Stimulated activated CD8-positive, alpha-beta memory T cell treated with anti-CD3 and anti-CD28 coated beads, Interleukin-7, amount 100 ng/mL, for 48 hours (primary cell): ENCODE results near the gene GARS1.
"Not testable (repeated sequence)": the region's sequence is repeated elsewhere in the genome, so short reads cannot be mapped to it uniquely, and the experiment has no call there.

ENCODE experiments used
- DNase-seq, 2 donors: peaks; one replicate each; pipeline ENCODE4 v3.0.0-alpha.2; 2020; ENCODE audit warnings: low read depth in 1 of 2; ENCODE audit errors: extremely low read depth in 1 of 2

The GARS1 gene

GRCh38 chr7:30594540-30595435 is at the start of gene GARS1:
GARS1 (plus strand) TSS chr7:30594878; CDS start chr7:30594922, 44 bp downstream.
- DNase-seq = peak; percentile 80 to 82

GRCh38 chr7:30545791-30546555 is 48.7 kb upstream of the GARS1 start:
- no peak for DNase-seq

- no peak for DNase-seq
These were observed 48.1 kb upstream of the GARS1 start for GRCh38 chr7:30546596-30546995.

GRCh38 chr7:30548845-30549244 is 45.8 kb upstream of the GARS1 start:
- no peak for DNase-seq

GRCh38 chr7:30549931-30550493 is 44.7 kb upstream of the GARS1 start:
- DNase-seq = no peak

GRCh38 chr7:30552330-30552729 is 42.3 kb upstream of the GARS1 start:
- no peak for DNase-seq

- DNase-seq = no peak
These were observed 41.5 kb upstream of the GARS1 start for GRCh38 chr7:30553141-30553540.

GRCh38 chr7:30553546-30553945 is 41.1 kb upstream of the GARS1 start:
- DNase-seq = no peak

- no peak for DNase-seq
These were observed 39.2 kb upstream of the GARS1 start for GRCh38 chr7:30555525-30555924.

GRCh38 chr7:30556840-30557239 is 37.8 kb upstream of the GARS1 start:
- no peak for DNase-seq

- no peak for DNase-seq
These were observed 37.4 kb upstream of the GARS1 start for GRCh38 chr7:30557245-30557644.

- no peak for DNase-seq
These were observed 35.1 kb upstream of the GARS1 start for GRCh38 chr7:30559611-30560010.

- no peak for DNase-seq
These were observed 33.3 kb upstream of the GARS1 start for GRCh38 chr7:30561389-30561788.

- DNase-seq = no peak
These were observed 32.2 kb upstream of the GARS1 start for GRCh38 chr7:30562498-30562897.

GRCh38 chr7:30562909-30563308 is 31.8 kb upstream of the GARS1 start:
- DNase-seq = no peak

- DNase-seq = no peak
These were observed 31.2 kb upstream of the GARS1 start for GRCh38 chr7:30563326-30563942.

GRCh38 chr7:30564243-30564892 is 30.3 kb upstream of the GARS1 start:
- DNase-seq = peak; percentile 33 to 43

- DNase-seq = no peak
These were observed 28.1 kb upstream of the GARS1 start for GRCh38 chr7:30566596-30566995.

GRCh38 chr7:30567081-30567480 is 27.6 kb upstream of the GARS1 start:
- DNase-seq = no peak

- not testable (repeated sequence) for DNase-seq
These were observed 24.4 kb upstream of the GARS1 start for GRCh38 chr7:30570238-30570637.
